A673 (cell line): Measurements from ENCODE around the gene KCNQ2. TPM values are rescaled to one million over a fixed set of nuclear protein-coding genes. Genes with fewer than 3 reads are reported as not detected.
A peak's percentile ranks its signal among the peaks of the same experiment; 100 is the strongest.

Experiments used
- BruUV-seq: library from RNA; stranded (reverse); fragments of 400-500 nt; replicated peaks from 2 replicates; lab custom pipeline; 2021; lab: Mats Ljungman, UMichigan
- CTCF ChIA-PET: fragments of 300-600 bp; sonication (Branson Sonifier 250); formaldehyde crosslinking; loops from one replicate; lab custom pipeline; 2022; ENCODE audit warnings: antibody characterized with exemption; lab: Charles Lee
- POLR2A ChIA-PET: fragments of 300-600 bp; sonication (Branson Sonifier 250); formaldehyde crosslinking; loops from one replicate; lab custom pipeline; 2022; ENCODE audit warnings: antibody characterized with exemption; ENCODE audit not compliant: low non-redundant PET; lab: Charles Lee
- DNase-seq: peaks from one replicate; pipeline ENCODE4 v3.0.0-alpha.2; 2015; ENCODE audit warnings: low spot score
- H3K27ac ChIP-seq: fragments of 200-600 bp; sonication (generic); 2 replicates; pipeline ENCODE4 v1.5.1; 2016; ENCODE audit warnings: mixed run types, low read depth, mild to moderate bottlenecking, mixed read lengths, antibody characterized with exemption, low read length; ENCODE audit not compliant: poor library complexity, severe bottlenecking
- H3K27me3 ChIP-seq: fragments of 200-600 bp; sonication (generic); replicated peaks from 2 replicates; pipeline ENCODE4 v1.6.1; 2017; ENCODE audit warnings: mixed run types, low read depth, mild to moderate bottlenecking, mixed read lengths, antibody characterized with exemption, low read length; ENCODE audit not compliant: insufficient read depth, poor library complexity
- H3K36me3 ChIP-seq: fragments of 200-600 bp; sonication (generic); 2 replicates; pipeline ENCODE4 v1.6.1; 2016; ENCODE audit warnings: mixed run types, mild to moderate bottlenecking, mixed read lengths, antibody characterized with exemption, low read length; ENCODE audit not compliant: insufficient read depth, poor library complexity, severe bottlenecking
- H3K4me1 ChIP-seq: fragments of 200-600 bp; sonication (generic); 2 replicates; pipeline ENCODE4 v1.6.1; 2017; ENCODE audit warnings: mixed run types, mild to moderate bottlenecking, mixed read lengths, antibody characterized with exemption, low read length; ENCODE audit not compliant: insufficient read depth, poor library complexity, severe bottlenecking
- H3K4me3 ChIP-seq: fragments of 200-600 bp; sonication (generic); 2 replicates; pipeline ENCODE4 v1.5.1; 2016; ENCODE audit warnings: low read depth, mixed run types, mild to moderate bottlenecking, mixed read lengths, low read length; ENCODE audit not compliant: poor library complexity, severe bottlenecking
- H3K9me3 ChIP-seq: fragments of 200-600 bp; sonication (generic); 2 replicates; pipeline ENCODE4 v1.6.1; 2016; ENCODE audit warnings: mixed run types, low read depth, mild to moderate bottlenecking, mixed read lengths, antibody characterized with exemption, low read length; ENCODE audit not compliant: poor library complexity, severe bottlenecking
- EZH2 ChIP-seq: fragments of 200-600 bp; sonication (generic); IDR thresholded peaks from 2 replicates; pipeline ENCODE4 v1.6.1; 2017; ENCODE audit warnings: borderline replicate concordance, low read depth, mild to moderate bottlenecking, mixed read lengths, antibody characterized with exemption, low read length; ENCODE audit not compliant: poor library complexity, severe bottlenecking
- intact Hi-C: fragments of 100-400 bp; cut with micrococcal nuclease; formaldehyde crosslinking; loops from one replicate; pipeline ENCODE4 v1.10.0; 2022; ENCODE audit not compliant: unreplicated experiment
- total RNA-seq: library from RNA; stranded (reverse); gene quantifications from 2 replicates; pipeline ENCODE4 v1.2.3, GENCODE V29; 2021
- TF ChIP-seq, protein P1 (sequence below): fragments of 300-800, 200-600 bp; sonication (generic); conservative IDR thresholded peaks from 2 replicates; pipeline ENCODE4 v1.5.1; 2017; ENCODE audit warnings: low read depth, mild to moderate bottlenecking, antibody characterized with exemption, low read length, moderate library complexity, mixed read lengths

The KCNQ2 gene
- total RNA-seq, 1 experiment from 2014 or later, result 6.6 TPM

GRCh38 chr20:63394069-63394919 is 78.2 kb downstream of the KCNQ2 start:
- Histone ChIP-seq H3K36me3 (no peaks in the 10 kb centered on the region), H3K27me3 (no peaks in the 10 kb centered on the region), H3K4me3 (no peak overlapping the region), H3K27ac (no peak overlapping the region), H3K9me3 (no peaks in the 10 kb centered on the region), H3K4me1 (peaks cover 6% of the 10 kb centered on the region)
- intact Hi-C loops, result no loop called here
- peak; percentile 63 for DNase-seq
- POLR2A ChIA-PET, result no interaction called here
- TF ChIP-seq, protein P1, sequence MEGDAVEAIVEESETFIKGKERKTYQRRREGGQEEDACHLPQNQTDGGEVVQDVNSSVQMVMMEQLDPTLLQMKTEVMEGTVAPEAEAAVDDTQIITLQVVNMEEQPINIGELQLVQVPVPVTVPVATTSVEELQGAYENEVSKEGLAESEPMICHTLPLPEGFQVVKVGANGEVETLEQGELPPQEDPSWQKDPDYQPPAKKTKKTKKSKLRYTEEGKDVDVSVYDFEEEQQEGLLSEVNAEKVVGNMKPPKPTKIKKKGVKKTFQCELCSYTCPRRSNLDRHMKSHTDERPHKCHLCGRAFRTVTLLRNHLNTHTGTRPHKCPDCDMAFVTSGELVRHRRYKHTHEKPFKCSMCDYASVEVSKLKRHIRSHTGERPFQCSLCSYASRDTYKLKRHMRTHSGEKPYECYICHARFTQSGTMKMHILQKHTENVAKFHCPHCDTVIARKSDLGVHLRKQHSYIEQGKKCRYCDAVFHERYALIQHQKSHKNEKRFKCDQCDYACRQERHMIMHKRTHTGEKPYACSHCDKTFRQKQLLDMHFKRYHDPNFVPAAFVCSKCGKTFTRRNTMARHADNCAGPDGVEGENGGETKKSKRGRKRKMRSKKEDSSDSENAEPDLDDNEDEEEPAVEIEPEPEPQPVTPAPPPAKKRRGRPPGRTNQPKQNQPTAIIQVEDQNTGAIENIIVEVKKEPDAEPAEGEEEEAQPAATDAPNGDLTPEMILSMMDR, result no peak
- no peak for TF ChIP-seq EZH2
- BruUV-seq, result no TSS peak
- CTCF ChIA-PET, result interaction anchor here (0.5 kb wide), 1 partner anchor 11 kb away, joined by 5 read pairs; no protein-coding TSS in a partner anchor

- Histone ChIP-seq H3K36me3 (no peaks in the 10 kb centered on the region), H3K9me3 (no peaks in the 10 kb centered on the region), H3K4me3 (no peak overlapping the region), H3K4me1 (peaks cover 6% of the 10 kb centered on the region), H3K27me3 (peaks cover 6% of the 10 kb centered on the region), H3K27ac (no peak overlapping the region)
- ChIA-PET CTCF (no interaction called here), POLR2A (no interaction called here)
- BruUV-seq, result no TSS peak
- TF ChIP-seq, protein P1, result no peak
- no peak for TF ChIP-seq EZH2
- DNase-seq, result no peak
- intact Hi-C loops, result no loop called here
Observed at GRCh38 chr20:63393566-63393965, 78.9 kb downstream of the KCNQ2 start.

DNA sequence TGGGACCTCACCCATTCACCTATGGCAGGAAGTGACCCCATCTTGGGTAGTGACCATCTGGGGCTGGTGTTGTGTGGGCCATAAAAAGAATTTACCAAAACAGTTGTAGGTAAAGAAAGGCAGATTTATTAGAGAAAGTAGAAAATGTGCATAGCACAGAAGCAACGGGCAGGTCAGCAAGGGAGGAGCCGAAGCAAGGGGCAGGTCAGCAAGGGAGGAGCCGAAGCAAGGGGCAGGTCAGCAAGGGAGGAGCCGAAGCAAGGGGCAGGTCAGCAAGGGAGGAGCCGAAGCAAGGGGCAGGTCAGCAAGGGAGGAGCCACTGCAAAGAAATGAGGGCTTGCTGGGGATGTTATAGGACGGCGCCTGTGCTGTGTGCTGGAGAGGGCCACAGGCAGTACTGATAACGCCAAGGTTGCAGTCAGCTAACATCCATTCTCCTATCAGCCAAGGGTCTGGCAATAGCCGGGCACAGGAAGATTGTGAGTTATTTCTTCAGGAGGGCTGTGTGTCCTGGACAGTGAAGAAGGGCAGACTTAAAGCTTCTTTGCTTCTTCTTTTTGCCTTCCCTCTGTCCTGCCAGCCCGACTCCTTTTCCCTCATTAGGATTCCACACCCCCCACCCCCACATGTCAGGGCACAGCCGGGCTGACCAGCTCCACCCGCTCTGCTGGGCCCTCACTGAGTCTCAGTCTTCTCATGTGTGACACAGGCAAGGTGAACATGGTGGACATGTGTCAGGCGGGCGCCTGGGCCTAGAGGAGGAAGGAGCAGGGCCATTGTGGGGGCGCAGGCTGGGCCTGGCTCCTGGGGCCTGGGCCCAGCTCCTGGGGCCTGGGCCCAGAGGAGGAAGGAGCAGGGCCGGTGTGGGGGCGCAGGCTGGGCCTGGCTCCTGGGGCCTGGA is 79.7 kb downstream of the KCNQ2 start:
- no peak for DNase-seq
- Histone ChIP-seq H3K27me3 (peaks cover 6% of the 10 kb centered on the region), H3K27ac (no peak overlapping the region), H3K4me1 (peaks cover 6% of the 10 kb centered on the region), H3K9me3 (no peaks in the 10 kb centered on the region), H3K4me3 (no peak overlapping the region), H3K36me3 (no peaks in the 10 kb centered on the region)
- no peak for TF ChIP-seq EZH2
- TF ChIP-seq, protein P1, result no peak
- ChIA-PET CTCF (no interaction called here), POLR2A (no interaction called here)
- no TSS peak for BruUV-seq
- intact Hi-C loops, result no loop called here
